HCT116 (cell line): Measurements from ENCODE around the gene ARHGAP9.

ENCODE experiments used
- EZH2 ChIP-seq: fragments of 200-600 bp; sonication (generic); IDR thresholded peaks from 2 replicates; pipeline ENCODE4 v1.6.1; 2017; ENCODE audit warnings: antibody characterized with exemption, mixed run types
- FOSL1 ChIP-seq: IDR thresholded peaks from 2 replicates; pipeline ENCODE4 v1.6.1; 2012; ENCODE audit warnings: low read depth
- POLR2A ChIP-seq: IDR thresholded peaks from 2 replicates; pipeline ENCODE4 v1.7.0; 2011; ENCODE audit warnings: borderline replicate concordance; ENCODE audit not compliant: insufficient read depth, insufficient read length; ENCODE audit errors: extremely low read depth
- SP1 ChIP-seq: IDR thresholded peaks from 2 replicates; pipeline ENCODE4 v1.6.1; 2012; ENCODE audit warnings: low read depth
- SRF ChIP-seq: IDR thresholded peaks from 2 replicates; pipeline ENCODE4 v1.6.1; 2012; ENCODE audit warnings: low read depth
- YY1 ChIP-seq: IDR thresholded peaks from 2 replicates; pipeline ENCODE4 v1.6.1; 2011; ENCODE audit warnings: low read length, low read depth, moderate library complexity, mild to moderate bottlenecking; ENCODE audit not compliant: insufficient replicate concordance; ENCODE audit errors: extremely low read depth
- ZBTB33 ChIP-seq: IDR thresholded peaks from 2 replicates; pipeline ENCODE4 v1.6.1; 2011; ENCODE audit warnings: mild to moderate bottlenecking, low read length, moderate library complexity; ENCODE audit not compliant: insufficient replicate concordance; ENCODE audit errors: extremely low read depth
- TF ChIP-seq, protein P1 (sequence below), 3 experiments: fragments of 200-600 bp in 1 of 3; sonication (generic) in 1 of 3; IDR thresholded peaks in 2 of 3; conservative IDR thresholded peaks in 1 of 3; 2 replicates each; pipeline ENCODE4 v1.5.1; 2012 to 2017; ENCODE audit warnings: low read depth in 2 of 3, low read length in 2 of 3, antibody characterized with exemption in 1 of 3, borderline replicate concordance in 1 of 3, control low read depth in 1 of 3, mild to moderate bottlenecking in 1 of 3, mixed read lengths in 1 of 3, mixed run types in 1 of 3, moderate library complexity in 1 of 3; ENCODE audit not compliant: insufficient read depth in 1 of 3

- TF ChIP-seq POLR2A (no peak), EZH2 (no peak), SRF (no peak), SP1 (no peak), YY1 (no peak), ZBTB33 (no peak), FOSL1 (no peak)
- TF ChIP-seq, protein P1, sequence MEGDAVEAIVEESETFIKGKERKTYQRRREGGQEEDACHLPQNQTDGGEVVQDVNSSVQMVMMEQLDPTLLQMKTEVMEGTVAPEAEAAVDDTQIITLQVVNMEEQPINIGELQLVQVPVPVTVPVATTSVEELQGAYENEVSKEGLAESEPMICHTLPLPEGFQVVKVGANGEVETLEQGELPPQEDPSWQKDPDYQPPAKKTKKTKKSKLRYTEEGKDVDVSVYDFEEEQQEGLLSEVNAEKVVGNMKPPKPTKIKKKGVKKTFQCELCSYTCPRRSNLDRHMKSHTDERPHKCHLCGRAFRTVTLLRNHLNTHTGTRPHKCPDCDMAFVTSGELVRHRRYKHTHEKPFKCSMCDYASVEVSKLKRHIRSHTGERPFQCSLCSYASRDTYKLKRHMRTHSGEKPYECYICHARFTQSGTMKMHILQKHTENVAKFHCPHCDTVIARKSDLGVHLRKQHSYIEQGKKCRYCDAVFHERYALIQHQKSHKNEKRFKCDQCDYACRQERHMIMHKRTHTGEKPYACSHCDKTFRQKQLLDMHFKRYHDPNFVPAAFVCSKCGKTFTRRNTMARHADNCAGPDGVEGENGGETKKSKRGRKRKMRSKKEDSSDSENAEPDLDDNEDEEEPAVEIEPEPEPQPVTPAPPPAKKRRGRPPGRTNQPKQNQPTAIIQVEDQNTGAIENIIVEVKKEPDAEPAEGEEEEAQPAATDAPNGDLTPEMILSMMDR (IDR thresholded peaks at IDR 0.05 in 2 of 3, conservative IDR thresholded peaks at IDR 0.05 in 1 of 3; ENCODE audit: borderline replicate concordance in 1 of 3, insufficient read depth in 1 of 3, low read depth in 2 of 3, low read length in 2 of 3) = no peak
Measured at GRCh38 chr12:57518176-57518919, 38.7 kb upstream of the ARHGAP9 start.
